Lung microvascular endothelial cell (primary cell): ENCODE data around the gene DEFB132. TPM values are rescaled to one million over a fixed set of nuclear protein-coding genes. Genes with fewer than 3 reads are reported as not detected.
"Not testable (repeated sequence)": the region's sequence is repeated elsewhere in the genome, so short reads cannot be mapped to it uniquely, and the experiment has no call there.

ENCODE experiments used
- DNase-seq, 2 donors: peaks; one replicate each; pipeline versions ENCODE4 v3.0.0 to v3.0.0-alpha.2; 2010; ENCODE audit warnings: low read depth in 2 of 2
- total RNA-seq: library from RNA; depleted of rRNA; stranded (reverse); fragments of >200 nt; gene quantifications from 2 replicates; pipeline ENCODE4 v1.2.1, GENCODE V29; 2014

DEFB132 gene
- not detected in 2 replicates for total RNA-seq

DNA sequence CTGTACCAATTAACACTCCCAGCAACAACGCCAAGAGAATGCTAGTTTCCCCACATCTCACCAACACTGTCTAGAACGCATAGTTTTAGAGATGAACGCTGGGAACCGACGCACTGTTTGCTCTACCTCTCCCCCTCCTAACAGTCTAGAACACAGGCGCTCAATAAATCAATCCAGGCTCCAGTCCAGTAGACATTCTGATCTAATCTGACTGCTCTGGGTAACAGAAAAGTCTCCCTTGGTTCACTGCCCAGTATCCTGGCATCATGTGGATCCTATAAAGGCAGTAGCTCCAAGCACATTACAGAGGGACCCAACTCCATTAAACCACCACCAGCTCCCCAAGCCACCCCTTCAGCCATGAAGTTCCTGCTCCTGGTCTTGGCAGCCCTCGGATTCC lies at the start of gene DEFB132:
Gene DEFB132 (plus strand): TSS at position 306 of the 400 bp plus-strand sequence. CDS start 55 bp downstream, at position 361.
- no peak for DNase-seq

GRCh38 chr20:208942-209566 lies 48.5 kb upstream of the DEFB132 start:
- peak; percentile 70 to 75 for DNase-seq

GRCh38 chr20:210809-211502 lies 46.6 kb upstream of the DEFB132 start:
- no peak for DNase-seq

GRCh38 chr20:214383-214782 lies 43.1 kb upstream of the DEFB132 start:
- no peak for DNase-seq

GRCh38 chr20:215796-216195 lies 41.7 kb upstream of the DEFB132 start:
- DNase-seq: no peak

DNA sequence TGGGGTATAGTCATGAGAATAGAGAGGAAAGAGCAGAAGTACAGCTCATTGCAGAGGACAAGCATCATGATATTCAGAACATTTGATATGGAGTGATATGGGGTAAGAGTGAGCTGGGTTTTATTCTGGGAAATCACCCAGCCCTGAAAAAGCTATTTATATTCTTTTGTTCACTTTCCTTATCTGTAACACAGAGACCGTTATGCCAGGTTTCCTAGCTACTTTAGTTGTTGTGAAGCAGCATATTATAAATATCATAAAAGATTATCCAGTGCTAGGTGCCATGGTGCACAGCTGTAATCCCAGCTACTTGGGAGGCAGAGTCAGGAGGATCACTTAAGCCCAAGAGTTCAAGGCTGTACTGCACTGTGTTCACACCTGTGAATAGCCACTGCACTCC lies 40.3 kb upstream of the DEFB132 start:
- DNase-seq: no peak

GRCh38 chr20:219290-220115 lies 38.0 kb upstream of the DEFB132 start:
- DNase-seq: peak; percentile 8 to 39

DNA sequence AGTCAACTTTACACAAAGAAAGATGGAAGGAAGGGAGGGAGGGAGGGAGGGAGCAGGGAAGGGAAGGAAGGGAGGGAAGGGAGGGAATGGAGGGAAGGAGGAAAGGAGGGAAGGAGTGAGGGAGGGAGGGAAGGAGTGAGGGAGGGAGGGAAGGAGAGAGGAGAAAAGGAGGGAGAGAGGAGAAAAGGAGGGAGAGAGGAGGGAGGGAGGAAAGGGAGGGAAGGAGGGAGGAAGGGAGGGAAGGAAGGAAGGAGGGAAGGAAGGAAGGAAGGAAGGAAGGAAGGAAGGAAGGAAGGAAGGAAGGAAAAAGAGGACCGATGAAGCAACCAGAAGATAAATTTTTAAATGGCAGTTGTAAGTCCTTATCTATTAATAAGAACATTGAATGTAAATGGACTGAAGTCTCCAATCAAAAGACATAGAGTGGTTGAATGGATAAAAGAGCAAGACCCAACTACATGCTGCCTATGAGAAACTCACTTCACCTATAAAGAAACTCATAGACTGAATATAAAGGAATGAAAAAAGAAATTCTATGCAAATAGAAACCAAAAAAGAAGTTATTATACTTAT lies 36.2 kb upstream of the DEFB132 start:
- DNase-seq: no peak

DNA sequence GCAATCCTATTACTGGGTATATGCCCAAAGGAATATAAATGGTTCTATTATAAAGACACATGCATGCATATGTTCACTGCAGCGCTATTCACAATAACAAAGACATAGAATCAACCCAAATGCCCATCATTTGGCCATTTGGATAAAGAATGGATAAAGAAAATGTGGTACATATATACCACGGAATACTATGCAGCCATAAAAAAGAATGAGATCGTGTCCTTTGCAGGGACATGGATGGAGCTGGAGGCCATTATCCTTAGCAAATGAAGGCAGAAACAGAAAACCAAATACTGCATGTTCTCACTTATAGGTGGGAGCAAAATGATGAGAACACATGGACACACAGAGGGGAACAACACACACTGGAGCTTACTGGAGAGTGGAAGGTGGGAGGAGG lies 31.6 kb upstream of the DEFB132 start:
- DNase-seq: not testable (repeated sequence)

DNA sequence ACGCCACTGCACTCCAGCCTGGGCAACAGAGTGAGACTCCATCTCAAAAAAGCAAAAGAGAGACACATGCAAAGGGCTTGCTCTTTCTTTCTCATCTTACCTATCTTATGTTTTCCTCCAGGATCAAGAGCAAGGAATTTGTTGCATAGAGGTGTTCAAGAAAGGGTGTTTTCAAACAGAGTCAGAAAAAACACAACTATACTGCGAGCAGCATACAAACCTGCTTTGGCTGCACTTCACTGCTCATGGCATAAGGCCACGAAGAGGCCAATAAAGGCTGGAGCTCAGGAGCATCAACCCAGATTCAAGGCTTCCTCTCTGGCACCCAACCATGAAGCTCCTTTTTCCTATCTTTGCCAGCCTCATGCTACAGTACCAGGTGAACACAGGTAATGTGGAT lies 30.6 kb upstream of the DEFB132 start, which contains the start of gene DEFB129:
Gene DEFB129 (plus strand): TSS at position 301 of the 400 bp plus-strand sequence. CDS start 31 bp downstream, at position 332.
- no peak for DNase-seq

- DNase-seq: no peak
Observed at GRCh38 chr20:227439-228105, 30.0 kb upstream of the DEFB132 start.

DNA sequence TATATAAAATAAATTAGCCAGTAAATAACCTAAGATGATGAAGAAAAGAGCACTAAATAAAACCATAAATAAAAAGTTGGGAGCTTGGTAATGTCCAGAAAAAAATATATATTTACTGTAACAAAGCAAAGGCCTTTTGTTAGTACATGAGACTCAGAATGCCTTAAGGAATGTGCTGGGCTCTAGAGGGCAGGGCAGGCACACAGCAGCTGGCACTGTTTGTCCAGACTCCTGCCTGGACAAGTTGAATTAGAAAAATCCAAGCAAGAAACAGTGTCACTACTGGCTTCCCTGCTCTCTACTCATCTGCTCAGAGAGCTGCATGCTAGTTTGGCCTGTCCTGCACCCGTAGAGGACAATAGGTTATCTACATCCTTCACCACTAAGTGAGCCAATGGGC lies 21.6 kb upstream of the DEFB132 start:
- peak; percentile 2 to 28 for DNase-seq

- DNase-seq: no peak
Observed at GRCh38 chr20:237489-237888, 20.0 kb upstream of the DEFB132 start.

- DNase-seq: no peak
Observed at GRCh38 chr20:237929-238328, 19.6 kb upstream of the DEFB132 start.

- no peak for DNase-seq
Observed at GRCh38 chr20:242905-243304, 14.6 kb upstream of the DEFB132 start.

DNA sequence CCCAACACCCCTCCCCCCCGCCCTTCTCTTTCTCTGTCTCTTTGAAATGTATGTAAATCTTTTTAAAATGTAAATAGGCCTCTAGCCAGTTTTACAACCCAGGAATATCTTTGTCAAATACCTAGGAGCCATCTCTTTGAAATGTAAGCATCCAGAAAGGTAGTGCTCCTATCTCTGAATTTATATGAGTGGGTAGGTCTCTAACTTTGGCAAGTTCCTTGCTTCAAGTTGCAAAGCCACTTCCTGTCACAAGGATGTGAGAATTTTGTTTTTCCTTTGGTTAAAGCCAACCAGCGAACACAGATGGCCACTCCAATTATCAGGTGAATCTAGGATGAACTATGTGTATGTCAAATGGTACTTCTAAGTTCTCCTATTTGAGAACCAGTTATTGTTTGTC lies 6.2 kb upstream of the DEFB132 start:
- no peak for DNase-seq

GRCh38 chr20:252801-253200 lies 4.7 kb upstream of the DEFB132 start:
- DNase-seq: no peak

GRCh38 chr20:253447-253846 lies 4.1 kb upstream of the DEFB132 start:
- DNase-seq: not testable (repeated sequence)

GRCh38 chr20:258269-258858 lies 840 bp downstream of the DEFB132 start:
- DNase-seq: no peak

- peak; percentile 53 to 59 for DNase-seq
Observed at GRCh38 chr20:258963-259362, 1.4 kb downstream of the DEFB132 start.

- DNase-seq: no peak
Observed at GRCh38 chr20:259981-260380, 2.5 kb downstream of the DEFB132 start.
